ENCODE data around the gene CLDN5.

CLDN5 gene

DNA sequence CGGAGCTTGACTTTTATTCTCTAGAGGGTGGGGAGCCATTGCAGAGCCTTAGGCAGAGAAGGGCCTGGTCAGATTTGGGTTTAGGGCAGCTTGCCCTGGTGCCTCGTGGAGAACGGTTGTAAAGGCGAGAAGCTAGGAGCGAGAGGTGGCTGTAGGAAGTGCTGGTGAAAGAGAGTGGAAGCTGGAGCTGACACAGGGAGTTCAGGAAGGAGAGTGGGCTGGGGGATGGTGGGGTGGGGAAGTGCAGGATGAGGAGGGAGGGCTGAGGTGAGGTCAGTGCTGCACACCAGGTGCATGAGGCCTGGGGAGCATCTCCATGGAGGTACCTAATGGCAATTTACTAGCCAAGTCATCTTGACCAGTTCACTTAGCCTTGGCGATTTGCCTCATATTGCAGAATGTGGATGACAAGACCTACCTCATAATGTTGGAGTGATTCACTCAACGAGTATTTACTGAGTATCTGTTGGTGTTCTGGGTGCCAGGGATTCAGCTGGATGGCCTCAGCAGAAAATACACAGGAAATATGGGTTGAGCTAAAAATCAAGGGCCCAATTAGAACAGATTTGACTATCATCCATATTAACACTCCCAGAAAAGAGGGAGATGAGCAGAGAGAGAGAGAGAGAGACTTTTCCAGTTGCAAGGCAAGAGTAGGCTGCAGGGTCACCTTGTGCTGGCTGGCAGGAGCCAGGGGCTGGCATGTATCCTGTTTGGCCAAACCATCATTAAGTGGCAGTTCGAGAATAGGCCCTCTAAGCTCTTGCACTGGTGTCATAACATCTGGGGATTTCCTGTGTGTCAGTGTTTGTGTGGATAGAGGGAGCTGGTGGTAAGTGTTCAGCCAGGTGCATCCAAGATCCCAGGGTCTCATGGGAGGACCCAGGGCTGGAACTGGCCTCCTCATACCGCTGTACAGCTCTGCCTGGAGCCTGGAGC, 44.4 kb upstream of the CLDN5 start:
- Mint-ChIP-seq H3K4me1 (peaks cover 15% of the 10 kb centered on the region), H3K9me3 (peaks cover 10% of the 10 kb centered on the region), H3K27me3 (ENCODE audit: low read depth, poor library complexity) (peaks cover 17% of the 10 kb centered on the region), H3K36me3 (ENCODE audit: low read depth) (no peaks in the 10 kb centered on the region), H3K27ac (no peak overlapping the region), H3K4me3 (no peak overlapping the region)
- TF ChIP-seq CTCF (IDR thresholded peaks at IDR 0.05), result no peak
- DNase-seq, result no peak

DNA sequence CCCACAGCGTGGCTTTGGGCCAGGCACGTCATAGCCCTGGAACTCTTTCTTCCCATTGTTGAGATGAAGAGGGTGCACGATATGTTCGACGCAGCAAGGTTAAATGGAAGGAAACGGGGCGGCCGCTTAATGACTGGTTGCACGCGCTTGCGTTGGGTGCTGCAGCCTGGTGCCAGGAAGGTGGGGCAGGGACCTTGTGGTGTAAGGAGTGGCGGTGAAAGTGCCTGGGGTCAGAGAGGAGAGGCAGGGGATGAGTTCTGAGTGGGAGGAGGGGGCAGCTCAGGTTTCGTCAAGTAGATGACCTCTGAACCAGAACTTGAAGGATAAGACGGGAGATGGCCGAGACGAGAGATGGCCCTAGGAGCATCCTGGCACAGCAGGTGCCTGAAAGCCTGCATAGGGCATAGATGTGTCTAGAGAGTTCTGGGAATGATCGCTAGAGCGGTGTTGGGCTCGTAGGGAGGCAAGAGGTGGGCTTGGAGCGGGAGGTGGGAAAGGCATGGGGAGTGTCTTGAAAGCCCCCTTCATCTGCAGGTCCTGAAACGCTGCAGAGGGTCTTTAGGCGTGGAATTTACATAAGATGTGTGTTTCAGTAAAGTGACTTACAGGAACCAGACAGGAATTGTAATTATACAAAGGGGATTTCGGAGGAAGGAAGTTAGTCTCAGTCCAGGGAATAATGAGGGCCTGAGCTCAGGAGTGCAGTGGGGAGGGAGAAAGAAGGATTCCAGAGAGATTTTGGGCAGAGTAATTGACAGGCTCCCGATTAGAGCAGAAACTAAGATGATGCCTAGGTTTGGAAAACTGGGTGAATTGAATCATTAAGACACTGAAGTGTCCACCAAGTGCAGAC, 43.2 kb upstream of the CLDN5 start:
- Mint-ChIP-seq H3K4me1 (peaks cover 15% of the 10 kb centered on the region), H3K36me3 (ENCODE audit: low read depth) (no peaks in the 10 kb centered on the region), H3K4me3 (no peak overlapping the region), H3K27ac (no peak overlapping the region), H3K27me3 (ENCODE audit: low read depth, poor library complexity) (peaks cover 20% of the 10 kb centered on the region), H3K9me3 (peaks cover 10% of the 10 kb centered on the region)
- TF ChIP-seq CTCF (IDR thresholded peaks at IDR 0.05), result no peak
- DNase-seq, result no peak

DNA sequence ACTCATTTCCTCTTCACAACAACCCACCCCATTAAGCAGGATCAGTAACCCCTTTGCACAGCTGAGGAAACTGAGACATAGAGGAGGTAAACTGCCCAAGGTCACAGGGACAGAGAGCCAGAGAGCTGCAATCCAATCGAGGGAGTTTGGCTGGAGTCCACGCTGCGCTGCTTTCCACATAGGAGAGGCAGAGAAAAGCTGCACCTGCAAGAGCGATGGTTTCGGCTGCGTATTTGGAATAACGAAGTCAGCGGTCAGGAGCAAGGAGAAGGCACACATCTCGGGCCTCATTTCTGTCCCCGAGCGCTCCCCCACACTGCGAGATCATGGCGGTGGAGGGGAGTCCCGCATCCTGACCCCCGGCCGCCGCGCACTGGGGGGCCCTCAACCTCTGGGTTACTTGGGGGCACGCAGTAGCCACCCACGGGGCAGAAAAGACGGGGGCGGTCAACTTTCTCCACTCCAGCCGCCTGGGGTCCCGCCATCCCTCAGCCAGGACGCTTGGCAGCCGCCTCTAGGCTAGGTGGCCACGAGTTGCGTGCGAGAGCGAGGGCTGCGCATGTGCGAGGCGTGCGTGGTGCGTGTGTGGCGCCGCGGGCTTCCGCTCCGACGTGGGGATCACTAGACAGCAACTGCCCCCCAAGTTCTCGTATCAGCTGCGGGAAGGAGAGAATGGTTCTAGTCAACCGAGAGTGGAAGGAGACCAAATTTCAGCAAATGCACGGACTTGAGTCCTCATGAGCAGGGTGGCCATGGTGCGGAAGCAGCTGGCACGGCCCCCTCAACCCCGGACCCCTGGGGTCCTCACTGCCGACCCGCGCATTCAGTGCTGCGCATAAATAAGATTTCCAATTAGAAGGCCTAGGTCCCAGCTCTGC, 42.3 kb upstream of the CLDN5 start:
- H3K27ac Mint-ChIP-seq, result no peak overlapping the region
- TF ChIP-seq CTCF (IDR thresholded peaks at IDR 0.05), result no peak
- peak overlapping the region; percentile 1 for H3K4me3 Mint-ChIP-seq
- peaks cover 15% of the 10 kb centered on the region for H3K4me1 Mint-ChIP-seq
- H3K9me3 Mint-ChIP-seq, result peaks cover 10% of the 10 kb centered on the region
- DNase-seq, result no peak
- H3K36me3 Mint-ChIP-seq (ENCODE audit: low read depth), result no peaks in the 10 kb centered on the region
- H3K27me3 Mint-ChIP-seq (ENCODE audit: low read depth, poor library complexity), result peaks cover 20% of the 10 kb centered on the region

DNA sequence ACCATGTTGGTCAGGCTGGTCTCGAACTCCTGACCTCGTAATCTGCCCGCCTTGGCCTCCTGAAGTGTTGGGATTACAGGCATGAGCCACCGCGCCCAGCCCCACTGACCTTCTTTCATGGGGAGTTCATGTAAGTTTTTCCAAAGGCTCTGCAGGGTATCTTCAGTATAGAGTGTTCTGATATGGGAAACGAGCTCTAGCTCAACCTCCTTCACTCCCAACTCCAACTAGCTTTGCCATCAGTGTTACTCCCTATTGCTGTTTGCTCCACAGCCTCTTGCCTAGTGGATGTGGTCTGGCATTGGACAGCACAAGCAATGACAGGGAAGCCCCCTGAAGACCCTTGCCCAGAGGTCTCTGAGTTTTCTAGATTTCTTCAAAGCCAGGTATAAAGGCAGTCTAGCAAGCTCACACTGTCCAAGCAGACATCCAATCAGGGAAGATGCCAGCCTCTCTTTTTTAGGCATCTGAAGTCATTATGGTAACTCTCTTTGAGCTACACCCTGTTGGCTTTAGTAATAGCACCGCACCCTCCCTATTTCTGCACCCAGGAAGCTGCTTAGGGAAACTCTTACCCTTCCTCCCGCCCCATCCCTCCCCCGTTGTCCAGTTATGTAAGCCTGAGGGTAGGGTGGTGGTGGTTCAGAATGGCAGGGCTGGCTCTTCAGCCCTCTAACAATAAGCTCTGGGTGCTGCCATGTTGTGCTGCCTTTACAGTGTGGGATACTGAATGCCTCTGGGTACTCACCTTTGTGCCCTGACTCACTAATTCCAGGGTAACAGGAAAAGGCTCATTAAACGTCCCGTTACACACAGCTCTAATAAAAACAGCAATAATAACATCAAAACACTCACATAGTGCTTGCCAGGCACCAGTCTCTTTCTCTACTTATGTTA, 41.4 kb upstream of the CLDN5 start:
- Mint-ChIP-seq H3K27ac (no peak overlapping the region), H3K9me3 (peaks cover 10% of the 10 kb centered on the region), H3K27me3 (ENCODE audit: low read depth, poor library complexity) (peaks cover 20% of the 10 kb centered on the region), H3K4me3 (peak overlapping the region; percentile 1), H3K36me3 (ENCODE audit: low read depth) (no peaks in the 10 kb centered on the region), H3K4me1 (peaks cover 15% of the 10 kb centered on the region)
- no peak for DNase-seq
- no peak for TF ChIP-seq CTCF (IDR thresholded peaks at IDR 0.05)

DNA sequence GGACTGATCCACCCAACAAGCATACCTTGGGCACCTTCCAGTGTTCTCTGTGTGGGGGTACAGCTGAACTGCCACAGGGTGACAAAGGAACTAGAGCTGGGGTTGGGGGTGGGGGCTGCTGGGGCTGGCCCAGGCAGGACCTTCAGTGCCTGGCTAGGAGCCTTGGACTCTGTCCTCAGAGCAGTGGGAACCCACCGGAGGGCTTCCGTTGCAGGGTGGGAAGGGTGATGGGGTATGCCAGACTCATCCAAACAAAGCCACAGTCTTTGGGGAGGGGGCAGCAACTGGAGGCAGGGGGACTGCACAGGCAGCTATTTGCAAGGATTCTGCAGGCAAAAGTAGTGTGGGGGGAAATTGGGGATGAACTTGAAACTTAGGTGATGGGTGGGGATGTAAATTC, 35.7 kb upstream of the CLDN5 start:
- Mint-ChIP-seq H3K27ac (no peak overlapping the region), H3K36me3 (ENCODE audit: low read depth) (no peaks in the 10 kb centered on the region), H3K9me3 (peaks cover 10% of the 10 kb centered on the region), H3K27me3 (ENCODE audit: low read depth, poor library complexity) (peaks cover 13% of the 10 kb centered on the region), H3K4me1 (peaks cover 5% of the 10 kb centered on the region), H3K4me3 (no peak overlapping the region)
- no peak for DNase-seq
- no peak for TF ChIP-seq CTCF (IDR thresholded peaks at IDR 0.05)

Data from nephron progenitor cell (in vitro differentiated cells).